Measurements from ENCODE around the gene LTBP1.

Gene LTBP1

DNA sequence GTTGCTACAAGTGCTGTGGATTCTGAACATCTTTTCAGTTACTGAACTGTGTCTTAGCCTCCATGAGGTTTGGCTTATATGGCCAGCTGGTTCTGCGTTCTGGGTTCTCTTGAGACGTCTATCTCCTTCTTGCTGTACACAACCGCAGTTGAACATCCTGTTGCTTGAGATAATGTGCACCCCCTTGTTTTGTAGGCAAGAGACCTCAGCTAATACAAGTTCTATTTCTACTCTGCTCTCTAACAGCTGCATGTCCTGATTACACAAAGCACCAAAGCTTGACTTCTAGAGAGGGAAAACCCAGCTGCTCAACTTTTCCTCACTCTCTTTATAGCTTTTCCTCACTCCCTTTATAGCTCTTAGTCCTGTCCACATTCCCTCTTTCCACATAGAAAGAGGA is 176.0 kb downstream of the LTBP1 start:
- no peak for DNase-seq

DNA sequence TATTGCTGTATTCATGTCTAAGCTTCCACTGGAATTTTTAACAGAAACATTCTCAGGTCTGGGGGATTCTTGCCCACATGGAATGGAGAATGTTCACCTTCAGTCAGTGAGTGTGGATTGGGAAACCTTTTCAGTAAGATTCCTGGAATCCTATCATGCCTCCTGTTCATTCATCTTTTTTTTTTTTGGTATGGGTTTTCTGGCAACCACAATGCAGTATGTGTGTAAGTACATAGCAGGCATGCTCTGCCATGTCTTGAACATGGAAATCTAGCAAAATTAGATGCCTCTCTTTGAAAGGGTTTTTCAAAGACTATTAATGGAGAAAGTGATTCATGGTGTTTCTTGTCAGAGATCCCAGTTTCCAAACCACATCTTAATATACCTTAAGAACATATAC is 176.5 kb downstream of the LTBP1 start:
- DNase-seq: no peak

DNA sequence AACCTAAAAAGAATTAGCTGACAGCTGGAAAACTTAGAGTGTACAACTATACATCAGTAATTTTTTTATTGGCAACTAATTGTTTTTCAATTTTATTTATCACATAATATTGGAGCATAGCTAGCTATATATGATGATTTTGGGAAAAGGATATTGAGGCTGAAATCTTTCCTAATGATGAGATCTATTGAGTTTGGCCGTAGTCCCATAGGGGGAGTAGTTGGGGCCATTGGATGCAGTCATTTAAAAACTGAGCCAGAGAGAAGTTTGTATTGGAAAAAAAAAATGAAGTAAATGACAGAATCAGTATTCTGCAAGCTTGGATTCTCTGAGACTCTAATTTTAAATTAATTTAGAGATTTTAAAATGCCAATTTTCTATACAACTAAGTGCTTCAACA is 179.8 kb downstream of the LTBP1 start:
- DNase-seq: no peak

DNA sequence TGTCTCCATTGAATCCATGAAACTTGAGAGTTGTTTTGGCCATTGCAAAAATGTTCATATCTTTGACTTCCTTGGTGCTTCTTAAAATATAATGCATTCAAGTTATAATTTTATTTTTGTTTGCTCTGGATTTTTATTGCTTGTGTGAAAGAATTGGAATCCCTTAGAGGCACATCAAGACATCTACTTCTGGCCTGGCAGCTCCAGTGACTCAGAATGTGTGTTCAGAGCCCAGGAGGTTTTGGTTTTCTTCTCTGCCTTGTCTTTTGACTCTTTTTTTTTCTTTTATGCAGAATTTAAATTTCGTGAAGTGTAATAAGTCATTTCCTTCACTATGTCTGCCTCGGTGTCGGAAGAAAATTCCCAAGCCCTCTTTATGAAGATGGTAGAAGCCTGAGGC is 180.2 kb downstream of the LTBP1 start:
- no peak for DNase-seq

DNA sequence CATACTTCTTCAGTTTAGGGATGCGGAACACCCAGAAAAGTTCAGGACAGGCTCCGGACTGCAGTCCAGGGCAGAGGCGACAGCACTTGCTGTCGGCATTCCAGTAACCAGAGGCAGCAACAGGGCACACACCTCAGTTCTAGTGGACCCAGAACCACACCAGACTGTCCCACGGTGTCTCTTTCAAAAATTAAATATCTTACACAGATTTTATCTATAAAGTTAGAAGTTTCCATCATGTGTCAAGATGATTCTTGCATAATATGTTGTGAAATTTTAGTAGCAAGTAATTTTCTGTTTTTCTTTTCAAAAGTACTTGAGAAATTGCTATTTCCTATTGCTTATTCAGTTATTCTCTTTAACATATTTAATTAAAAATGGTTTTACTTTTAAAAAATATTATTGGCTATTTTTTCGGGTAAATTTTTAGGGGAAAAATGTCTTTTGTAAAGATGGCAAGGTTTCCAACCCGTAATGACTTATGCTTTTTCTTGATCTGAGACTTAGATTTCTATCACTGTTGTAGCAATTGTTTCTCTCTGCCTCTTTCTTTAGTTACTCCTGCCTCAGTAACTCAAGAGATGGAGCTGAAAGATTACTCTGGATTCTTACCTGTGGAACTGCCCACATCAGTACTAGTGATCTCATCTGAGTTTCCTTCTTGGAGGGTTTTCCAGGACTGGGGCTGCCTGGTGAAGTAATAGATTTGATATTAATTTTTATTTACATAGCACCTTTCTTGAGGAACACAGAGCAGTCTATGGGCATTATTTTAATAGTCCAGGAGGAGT is 182.7 kb downstream of the LTBP1 start:
- no peak for DNase-seq

DNA sequence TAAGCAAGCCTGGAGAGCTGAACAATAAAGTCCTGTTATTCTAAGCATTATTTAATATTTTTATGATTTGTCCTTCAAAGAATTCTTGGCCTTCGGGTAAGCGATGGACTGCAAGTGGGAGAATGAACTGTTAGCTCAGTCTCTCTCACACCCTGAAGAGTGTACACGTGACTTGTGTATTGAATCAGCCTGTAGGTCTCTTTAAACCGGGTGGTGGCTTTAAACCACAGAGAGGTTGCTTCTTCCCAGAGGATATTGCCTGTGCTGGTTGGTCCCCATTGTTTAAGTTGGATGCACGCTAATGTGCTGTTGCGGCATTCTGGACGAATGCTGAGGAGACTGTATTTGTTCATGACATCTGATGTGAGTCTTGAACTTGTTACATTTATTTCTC is 183.3 kb downstream of the LTBP1 start:
- no peak for DNase-seq

DNA sequence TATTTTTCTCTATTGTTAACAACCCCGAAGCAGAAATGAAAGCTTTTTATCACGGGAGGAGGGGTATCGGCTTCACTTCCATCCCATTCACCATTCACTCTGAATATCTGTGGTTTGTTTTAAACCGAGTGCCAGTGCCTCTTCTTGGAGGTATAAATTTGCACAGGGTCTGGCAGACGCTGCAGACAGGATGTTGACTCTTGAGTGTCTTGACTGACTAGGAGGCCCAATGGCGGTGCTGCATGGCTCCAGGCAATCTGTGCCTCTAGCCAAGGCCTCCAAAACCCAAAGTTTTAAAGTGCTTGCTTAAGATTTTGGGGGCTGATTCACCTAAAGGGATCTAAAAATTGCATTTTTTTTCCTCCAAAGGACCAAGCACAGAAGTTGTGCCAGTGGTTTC is 183.8 kb downstream of the LTBP1 start:
- no peak for DNase-seq

DNA sequence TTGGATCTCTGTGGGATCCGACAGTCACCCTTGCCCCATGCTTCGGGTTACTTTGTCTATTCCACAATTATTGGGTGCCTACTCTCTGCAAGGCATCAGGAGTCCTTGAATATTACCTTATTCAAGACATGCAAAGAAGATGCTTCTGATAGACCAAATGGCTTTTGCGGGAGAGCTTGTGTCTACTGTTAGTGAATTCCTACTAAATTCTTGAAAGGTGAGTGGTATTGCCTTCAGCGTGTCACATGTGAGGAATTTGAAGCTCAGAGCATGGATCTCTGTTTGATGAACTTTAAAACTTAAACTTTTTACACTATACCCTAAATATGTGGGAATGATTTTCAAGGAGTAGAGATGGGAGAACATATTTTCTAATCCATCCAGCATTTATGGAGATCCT is 184.4 kb downstream of the LTBP1 start:
- DNase-seq: no peak

DNA sequence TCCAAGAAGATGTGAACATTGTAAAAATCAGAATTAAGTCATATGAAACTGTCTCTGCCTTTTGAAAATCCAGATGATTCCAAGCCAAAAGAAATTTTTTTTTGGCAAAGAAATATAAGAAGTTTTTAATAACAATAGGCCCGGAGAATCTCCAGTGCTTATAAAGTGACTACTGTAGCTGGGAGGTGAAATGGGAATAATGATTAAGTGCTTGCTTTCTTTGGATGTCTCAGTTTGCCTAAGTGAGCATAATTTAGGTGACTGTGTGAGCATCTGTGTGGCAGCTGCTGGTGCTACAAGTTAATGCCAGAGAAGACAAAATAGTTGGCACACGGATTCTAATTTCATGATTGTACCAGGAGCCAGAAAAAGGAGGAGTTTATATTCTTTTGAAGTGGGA is 185.0 kb downstream of the LTBP1 start:
- DNase-seq: no peak

DNA sequence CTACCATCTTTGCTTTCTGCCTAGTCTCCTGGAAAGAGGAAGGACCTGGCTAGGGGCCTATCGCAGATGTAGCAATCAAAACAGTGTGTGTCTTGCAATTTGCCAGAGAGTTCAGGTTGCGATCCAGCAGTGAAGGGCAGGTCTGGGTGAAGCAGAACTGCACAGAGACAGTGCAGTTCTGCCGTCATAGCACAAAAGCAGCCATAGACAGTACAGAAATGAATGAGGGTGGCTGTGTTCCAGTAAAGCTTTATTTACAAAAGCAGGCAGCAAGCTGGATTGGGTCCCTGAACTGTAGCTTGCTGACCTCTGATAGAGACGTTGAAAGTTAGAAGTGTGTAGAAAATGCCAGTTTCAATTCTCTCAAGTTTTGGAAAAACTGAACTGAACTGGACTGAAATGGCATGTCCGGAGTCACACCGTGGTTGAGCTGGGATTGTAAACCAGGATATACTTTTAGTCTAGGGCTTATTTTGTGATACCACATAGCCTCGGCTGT is 186.8 kb downstream of the LTBP1 start:
- DNase-seq: peak; percentile 7

DNA sequence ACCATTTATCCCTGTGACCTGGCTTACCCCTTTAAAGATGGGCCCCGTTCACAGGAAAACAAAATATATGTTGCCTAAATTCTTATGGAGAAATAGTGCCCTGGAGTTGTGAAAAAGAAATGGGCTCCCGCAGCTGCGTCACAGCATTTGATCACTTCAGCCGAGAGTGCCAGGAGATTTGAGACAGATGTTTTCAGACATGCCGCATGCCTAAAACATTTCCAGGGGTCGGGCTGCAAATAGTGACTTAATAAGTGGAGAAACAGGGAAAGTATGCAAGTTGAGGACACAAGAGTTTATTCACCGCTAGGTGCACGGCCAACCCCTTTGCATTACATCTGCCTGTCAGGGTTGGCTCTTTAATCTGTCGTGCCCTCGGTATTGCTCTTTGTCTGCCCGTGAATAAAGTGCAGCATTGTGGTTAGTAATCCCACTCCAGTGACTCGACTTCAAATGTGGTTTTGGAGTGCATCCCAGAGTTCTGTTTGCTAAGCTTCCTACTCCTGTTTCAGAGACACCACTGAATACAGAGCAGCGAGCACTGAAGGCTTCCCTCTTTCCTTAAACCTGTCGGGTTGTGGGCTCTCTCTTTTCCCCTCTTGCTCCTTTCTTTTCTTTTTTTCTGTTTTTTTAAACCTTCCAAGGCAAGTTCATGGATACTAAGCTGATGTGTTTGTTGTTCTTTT is 187.5 kb downstream of the LTBP1 start:
- peak; percentile 84 for DNase-seq

DNA sequence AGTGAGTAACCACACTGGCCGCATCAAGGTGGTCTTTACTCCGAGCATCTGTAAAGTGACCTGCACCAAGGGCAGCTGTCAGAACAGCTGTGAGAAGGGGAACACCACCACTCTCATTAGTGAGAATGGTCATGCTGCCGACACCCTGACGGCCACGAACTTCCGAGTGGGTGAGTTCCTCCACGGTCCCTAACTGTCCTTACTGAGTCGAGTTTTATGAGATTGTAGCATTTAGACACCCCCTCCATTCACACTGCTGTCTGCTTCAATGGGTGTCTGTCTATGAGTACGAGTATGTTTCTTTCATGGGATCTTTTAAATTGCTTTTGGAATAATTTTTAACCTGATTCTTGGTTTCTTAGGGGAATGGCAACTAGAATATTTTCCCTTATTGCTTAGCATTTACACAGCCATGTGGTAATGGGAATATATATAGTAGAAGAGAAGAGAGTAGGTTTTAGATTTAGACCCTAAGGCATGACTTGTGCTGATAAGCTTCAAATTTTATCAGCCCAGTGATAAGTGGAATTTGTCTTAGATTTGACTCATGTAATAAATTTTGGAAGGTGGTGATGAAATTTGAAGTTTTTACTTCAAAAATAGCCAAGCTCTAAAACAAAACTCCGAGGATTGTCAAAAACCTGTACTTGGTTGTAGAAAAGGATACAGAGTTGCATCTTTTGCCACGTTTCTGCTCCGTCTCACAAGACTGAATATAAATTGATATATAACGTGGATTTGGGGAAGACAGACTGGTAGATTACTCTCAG is 188.2 kb downstream of the LTBP1 start:
- no peak for DNase-seq

DNA sequence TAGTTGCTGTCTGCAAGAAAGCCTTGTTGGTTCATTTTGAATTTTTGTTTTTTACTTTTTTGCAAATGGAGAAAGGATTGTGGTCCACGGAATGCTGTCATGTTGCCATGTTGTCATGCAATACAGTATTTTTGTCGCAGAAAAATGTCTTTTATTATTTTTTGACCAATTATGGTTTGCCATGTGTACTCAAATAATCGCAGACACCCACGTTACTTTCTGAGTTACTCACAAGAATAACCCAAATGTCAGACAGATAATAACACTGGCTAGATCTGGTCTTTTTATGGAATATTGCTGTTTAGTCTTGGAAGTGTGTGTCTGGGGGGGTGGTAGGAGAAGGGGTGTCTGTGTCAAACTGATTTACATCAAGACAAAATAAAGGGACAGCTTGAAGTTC is 188.9 kb downstream of the LTBP1 start:
- DNase-seq: no peak

DNA sequence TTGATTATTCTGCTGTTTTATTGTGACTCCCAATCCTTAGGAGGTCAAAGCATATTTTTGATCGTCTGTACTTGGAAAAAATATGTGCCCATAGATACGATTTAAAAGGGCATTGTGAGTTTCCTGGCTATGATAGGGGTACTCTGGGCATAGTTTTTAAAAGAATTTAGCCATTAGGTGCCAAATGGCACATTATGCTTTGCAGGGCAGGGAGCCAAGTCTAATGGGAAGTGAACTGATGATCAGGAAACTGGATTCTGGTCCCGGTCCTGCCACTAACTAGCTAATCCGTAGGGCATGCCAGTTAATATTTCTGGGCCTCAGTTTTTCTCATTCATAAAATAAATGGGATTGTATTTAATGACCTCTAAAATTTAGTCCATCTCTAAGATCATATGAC is 189.3 kb downstream of the LTBP1 start:
- no peak for DNase-seq

DNA sequence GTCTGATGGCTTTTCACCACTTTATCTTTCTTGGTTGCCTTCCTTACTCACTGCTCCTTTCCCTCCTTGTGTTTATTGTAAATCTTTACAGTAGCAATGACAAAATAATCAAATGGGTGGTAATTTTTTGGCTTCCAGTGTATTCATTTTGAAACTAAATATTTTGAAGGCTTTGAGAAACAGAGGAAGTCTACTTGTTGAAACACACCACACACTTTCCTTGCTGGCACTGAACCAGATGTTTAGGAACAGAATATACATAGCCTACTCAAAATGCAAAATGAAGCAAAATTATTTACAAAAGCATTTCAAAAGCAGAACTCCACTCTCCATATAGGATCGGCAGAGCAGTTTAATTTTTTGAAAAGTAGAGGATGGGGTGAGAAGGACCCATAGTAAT is 189.8 kb downstream of the LTBP1 start:
- DNase-seq: no peak

DNA sequence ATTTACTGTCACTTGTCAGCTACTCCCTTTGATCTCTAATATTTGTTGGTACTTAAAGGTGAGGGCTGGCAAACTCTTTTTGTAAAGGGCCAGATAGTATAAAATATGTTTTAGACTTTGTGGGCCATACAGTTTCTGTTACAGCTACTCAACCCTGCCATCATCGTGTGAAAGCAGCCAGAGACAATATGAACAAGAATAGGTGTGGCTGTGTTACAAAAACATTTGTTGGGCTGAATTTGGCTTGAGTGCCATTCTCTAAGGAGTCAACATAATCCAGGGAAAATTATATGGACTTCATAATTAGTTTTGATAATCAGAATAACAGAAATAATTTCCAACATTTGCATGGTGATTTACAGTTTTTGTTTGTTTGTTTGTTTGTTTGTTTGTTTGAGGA is 190.6 kb downstream of the LTBP1 start:
- no peak for DNase-seq

DNA sequence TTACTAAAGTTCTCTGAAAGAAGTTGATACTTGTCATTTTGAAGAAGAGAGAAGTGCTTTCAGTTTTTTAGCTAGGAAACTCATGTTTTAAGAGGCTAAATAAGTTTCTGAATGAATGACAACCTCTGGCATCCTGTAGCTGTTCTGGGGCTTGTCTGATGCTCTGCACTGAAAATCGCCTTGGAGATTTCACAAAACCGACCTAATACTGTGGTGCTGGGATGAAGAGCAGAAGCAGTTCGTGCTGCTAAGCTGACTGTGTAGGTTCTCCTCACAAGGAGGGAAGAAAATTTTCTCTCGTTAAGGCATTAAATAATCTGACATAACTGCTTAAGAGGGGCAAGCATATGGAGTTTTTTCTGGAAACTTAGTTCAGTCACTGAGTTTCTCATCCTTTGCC is 193.2 kb downstream of the LTBP1 start:
- DNase-seq: no peak

DNA sequence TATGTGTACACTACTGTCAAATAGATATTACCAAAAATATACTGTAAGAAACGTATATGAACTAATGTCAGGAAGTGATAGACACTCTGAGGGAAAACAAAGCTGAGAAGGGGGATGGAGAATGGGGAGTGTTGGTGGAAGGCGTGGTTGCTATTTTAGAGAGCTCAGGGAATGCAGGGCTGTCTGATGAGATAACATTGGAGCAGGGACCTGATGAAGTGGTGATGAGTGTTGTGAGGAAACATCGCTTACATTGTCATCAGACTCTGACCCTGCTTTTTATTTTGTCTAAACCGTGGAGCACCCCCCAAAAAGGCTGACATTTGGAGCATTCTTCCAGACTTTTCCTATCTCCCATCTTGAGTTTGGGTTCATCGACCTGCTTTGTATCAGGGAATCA is 194.7 kb downstream of the LTBP1 start:
- no peak for DNase-seq

DNA sequence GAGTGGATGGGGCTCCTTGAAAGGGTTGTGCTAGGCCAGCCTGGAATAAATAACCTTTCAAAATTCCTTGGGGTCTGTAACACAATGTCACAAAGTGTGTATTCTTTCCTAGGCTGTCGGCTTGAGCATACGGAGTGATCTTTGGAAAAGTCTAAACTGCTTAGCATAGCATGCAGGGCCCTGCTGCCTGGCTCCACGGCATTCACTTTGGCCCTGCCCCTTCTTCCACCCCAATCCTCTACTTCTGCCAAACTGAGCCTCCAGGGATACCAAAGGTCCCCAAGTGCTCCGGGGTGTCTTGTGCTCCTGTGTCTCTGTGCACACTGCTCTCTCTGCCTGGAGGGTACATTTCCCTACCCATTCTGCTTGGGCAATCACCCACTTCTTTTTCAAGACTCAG is 196.1 kb downstream of the LTBP1 start:
- no peak for DNase-seq

DNA sequence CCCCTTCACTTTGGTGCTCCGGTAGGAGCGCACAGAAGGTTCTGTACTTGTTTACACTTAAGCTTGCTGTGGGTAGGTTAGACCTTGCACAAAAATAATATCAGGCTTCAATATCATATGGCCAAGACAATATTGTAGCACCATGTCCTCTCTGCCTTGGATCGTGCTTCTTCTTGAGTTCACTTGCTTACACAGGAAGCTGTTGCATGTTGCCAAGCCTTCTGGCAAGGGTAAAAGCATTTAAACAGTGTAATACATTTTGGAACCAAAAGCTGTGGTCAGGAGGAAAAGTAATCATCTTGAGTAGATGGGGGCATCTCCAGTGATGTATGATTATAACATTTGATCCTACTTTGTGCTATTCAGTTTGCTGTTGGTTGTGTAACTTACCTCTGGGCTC is 197.5 kb downstream of the LTBP1 start:
- no peak for DNase-seq

DNA sequence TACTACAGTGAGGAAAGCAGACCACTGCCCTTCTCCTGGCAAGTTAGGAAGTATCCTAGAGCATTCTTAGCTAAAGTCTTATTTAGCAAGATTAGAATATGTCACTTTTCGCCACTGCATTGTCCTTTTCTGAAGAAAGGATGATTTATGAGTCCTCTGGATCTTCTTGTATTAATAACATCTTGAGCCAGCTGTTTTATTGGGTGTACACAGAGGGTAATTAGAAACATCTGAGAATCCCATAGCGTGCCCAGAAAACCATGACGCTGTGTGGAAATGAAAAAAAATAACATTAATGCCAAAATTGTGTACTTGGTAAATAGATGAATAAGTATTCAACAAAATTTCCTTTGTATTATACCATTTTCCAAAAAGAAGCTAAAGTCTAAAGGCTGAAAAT is 198.7 kb downstream of the LTBP1 start:
- DNase-seq: no peak

DNA sequence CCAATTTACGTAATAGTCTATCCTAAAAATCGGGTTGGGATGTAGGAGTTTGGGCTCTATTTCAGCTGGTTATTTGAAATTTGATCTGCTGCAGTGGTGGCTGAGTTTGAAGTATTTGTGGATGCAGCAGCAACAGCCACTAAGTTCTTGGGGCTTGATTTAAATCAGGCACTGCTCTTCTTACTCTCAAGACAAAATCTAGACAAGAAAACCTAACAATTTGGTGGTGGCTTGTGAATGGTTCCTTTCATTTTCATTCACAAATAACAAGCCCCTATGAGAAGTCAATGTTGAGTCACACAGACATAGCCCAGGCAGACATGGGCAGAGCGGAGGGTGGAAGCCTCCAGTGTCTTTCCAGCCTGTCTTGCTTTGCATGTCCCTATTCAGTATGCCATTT is 199.3 kb downstream of the LTBP1 start:
- no peak for DNase-seq

DNA sequence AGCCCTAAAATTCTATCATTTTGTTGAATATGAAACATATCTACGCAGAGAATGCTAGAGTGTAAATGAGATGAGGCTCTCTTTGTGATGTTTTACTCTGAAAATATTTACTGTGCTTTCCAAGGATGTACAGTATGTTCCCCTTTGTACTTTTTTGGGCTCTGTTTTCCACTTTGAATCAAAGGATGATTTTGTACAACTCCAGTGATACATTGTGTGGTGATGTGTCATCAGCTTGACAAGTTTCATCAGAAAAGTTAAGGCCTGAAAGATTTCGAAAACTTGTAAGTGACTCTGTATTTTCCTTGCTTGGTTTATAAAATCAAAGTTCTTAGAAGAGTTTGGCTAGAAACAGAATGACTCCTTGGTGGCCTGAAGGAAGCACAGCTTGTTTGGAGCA is 206.3 kb downstream of the LTBP1 start:
- no peak for DNase-seq

DNA sequence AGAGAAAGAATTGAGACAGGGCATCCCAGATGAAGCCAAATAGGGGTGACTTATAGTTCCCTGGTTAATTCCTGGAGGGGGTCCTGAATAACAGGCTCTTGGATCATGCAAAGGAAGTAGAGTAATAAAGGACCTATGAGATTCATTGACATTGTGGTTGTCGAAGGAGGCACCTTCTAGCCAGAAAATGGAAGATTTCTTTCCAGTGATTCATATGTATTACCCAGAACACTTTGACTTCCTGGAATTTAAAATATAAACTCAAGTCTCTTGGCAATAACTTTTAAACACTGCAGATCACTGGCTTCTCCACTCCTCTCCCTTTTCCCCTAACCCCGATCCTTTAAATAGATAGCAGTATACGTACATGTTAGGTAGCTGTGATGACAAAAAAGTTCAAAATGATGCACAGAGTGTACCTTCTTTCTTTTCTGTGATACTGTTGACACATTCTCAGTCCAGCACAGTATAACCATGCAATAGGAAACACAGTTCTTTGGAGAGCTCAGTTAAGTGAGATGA is 211.8 kb downstream of the LTBP1 start:
- no peak for DNase-seq
